ENCODE data around the gene MUSTN1.

- no peak for TF ChIP-seq POLR2A (IDR thresholded peaks at IDR 0.05; ENCODE audit: low read depth, low read length)
- TF ChIP-seq CTCF (IDR thresholded peaks at IDR 0.05; ENCODE audit: extremely low read depth in 1 of 2, insufficient read depth in 1 of 2, low read depth in 1 of 2, low read length in 2 of 2): no peak
- TF ChIP-seq POLR2AphosphoS5 (IDR thresholded peaks at IDR 0.05; ENCODE audit: insufficient read depth, low read depth, low read length): no peak
- TF ChIP-seq MAX (IDR thresholded peaks at IDR 0.05; ENCODE audit: insufficient read depth, insufficient read length): no peak
- TF ChIP-seq JUN (IDR thresholded peaks at IDR 0.05; ENCODE audit: borderline replicate concordance, insufficient read depth, insufficient read length, low read depth): no peak
- TF ChIP-seq GATA2 (IDR thresholded peaks at IDR 0.05; ENCODE audit: insufficient read depth, insufficient read length, low read depth, low read length): no peak
- no peak for TF ChIP-seq MYC (IDR thresholded peaks at IDR 0.05; ENCODE audit: low read depth, low read length)
Observed at GRCh38 chr3:52880047-52880446, 45.2 kb upstream of the MUSTN1 start.
